Endothelial cell of umbilical vein (primary cell): ENCODE measurements around the gene TOMM7.

Experiments used
- EZH2 ChIP-seq: IDR thresholded peaks from 2 replicates; pipeline ENCODE4 v1.6.1; 2012; ENCODE audit warnings: borderline replicate concordance, low read depth, mild to moderate bottlenecking, moderate library complexity, low read length, inconsistent platforms; ENCODE audit not compliant: severe bottlenecking
- FOS ChIP-seq: IDR thresholded peaks from 2 replicates; pipeline ENCODE4 v1.6.1; 2011; ENCODE audit warnings: mild to moderate bottlenecking, low read length, moderate library complexity, borderline replicate concordance; ENCODE audit not compliant: insufficient read depth
- GATA2 ChIP-seq: IDR thresholded peaks from 2 replicates; pipeline ENCODE4 v1.7.0; 2011; ENCODE audit warnings: low read depth, mild to moderate bottlenecking, moderate library complexity, mixed read lengths, low read length; ENCODE audit not compliant: insufficient read length, insufficient read depth
- JUN ChIP-seq: IDR thresholded peaks from 2 replicates; pipeline ENCODE4 v1.6.1; 2011; ENCODE audit warnings: borderline replicate concordance, low read depth; ENCODE audit not compliant: insufficient read length, insufficient read depth
- MAX ChIP-seq: IDR thresholded peaks from 2 replicates; pipeline ENCODE4 v1.6.1; 2011; ENCODE audit not compliant: insufficient read depth, insufficient read length
- MYC ChIP-seq: IDR thresholded peaks from one replicate; pipeline ENCODE4 v1.6.1; 2011; ENCODE audit warnings: mild to moderate bottlenecking, low read depth, low read length
- POLR2A ChIP-seq: IDR thresholded peaks from 2 replicates; pipeline ENCODE4 v1.6.1; 2012; ENCODE audit warnings: low read depth, mild to moderate bottlenecking, control low read depth, low read length
- POLR2AphosphoS5 ChIP-seq: IDR thresholded peaks from 2 replicates; pipeline ENCODE4 v1.6.1; 2012; ENCODE audit warnings: low read depth, mild to moderate bottlenecking, control low read depth, low read length, moderate library complexity; ENCODE audit not compliant: insufficient read depth
- TF ChIP-seq, protein P1 (sequence below), 2 donors: IDR thresholded peaks; 1 replicate in 1 of 2; 2 replicates in 1 of 2; pipeline ENCODE4 v1.5.1; 2011; ENCODE audit warnings: low read length in 2 of 2, mild to moderate bottlenecking in 2 of 2, moderate library complexity in 2 of 2, control low read depth in 1 of 2, inconsistent platforms in 1 of 2, low read depth in 1 of 2; ENCODE audit not compliant: insufficient read depth in 1 of 2; ENCODE audit errors: extremely low read depth in 1 of 2

GRCh38 chr7:22802426-22802825 lies 20.2 kb downstream of the TOMM7 start:
- TF ChIP-seq, protein P1, sequence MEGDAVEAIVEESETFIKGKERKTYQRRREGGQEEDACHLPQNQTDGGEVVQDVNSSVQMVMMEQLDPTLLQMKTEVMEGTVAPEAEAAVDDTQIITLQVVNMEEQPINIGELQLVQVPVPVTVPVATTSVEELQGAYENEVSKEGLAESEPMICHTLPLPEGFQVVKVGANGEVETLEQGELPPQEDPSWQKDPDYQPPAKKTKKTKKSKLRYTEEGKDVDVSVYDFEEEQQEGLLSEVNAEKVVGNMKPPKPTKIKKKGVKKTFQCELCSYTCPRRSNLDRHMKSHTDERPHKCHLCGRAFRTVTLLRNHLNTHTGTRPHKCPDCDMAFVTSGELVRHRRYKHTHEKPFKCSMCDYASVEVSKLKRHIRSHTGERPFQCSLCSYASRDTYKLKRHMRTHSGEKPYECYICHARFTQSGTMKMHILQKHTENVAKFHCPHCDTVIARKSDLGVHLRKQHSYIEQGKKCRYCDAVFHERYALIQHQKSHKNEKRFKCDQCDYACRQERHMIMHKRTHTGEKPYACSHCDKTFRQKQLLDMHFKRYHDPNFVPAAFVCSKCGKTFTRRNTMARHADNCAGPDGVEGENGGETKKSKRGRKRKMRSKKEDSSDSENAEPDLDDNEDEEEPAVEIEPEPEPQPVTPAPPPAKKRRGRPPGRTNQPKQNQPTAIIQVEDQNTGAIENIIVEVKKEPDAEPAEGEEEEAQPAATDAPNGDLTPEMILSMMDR (IDR thresholded peaks at IDR 0.05; ENCODE audit: extremely low read depth in 1 of 2, insufficient read depth in 1 of 2, low read depth in 1 of 2, low read length in 2 of 2): no peak
- TF ChIP-seq POLR2AphosphoS5 (no peak), MYC (no peak), POLR2A (no peak), EZH2 (no peak), MAX (no peak), JUN (no peak), FOS (no peak), GATA2 (no peak)
